Stomach (tissue), 9 donors: ENCODE data around the gene ING3. TPM values are rescaled to one million over a fixed set of nuclear protein-coding genes. Genes with fewer than 3 reads are reported as not detected.
A peak's percentile ranks its signal among the peaks of the same experiment; 100 is the strongest.

Experiments used
- DNase-seq, 2 donors: peaks; one replicate each; pipeline versions ENCODE4 v3.0.0 to v3.0.0-alpha.2; 2013 to 2019
- H3K27ac ChIP-seq, 5 donors: fragments of 200-600 bp in 4 of 5; sonication (generic) in 4 of 5; one replicate each; pipeline ENCODE4 v1.5.1; 2013 to 2019; ENCODE audit warnings: mild to moderate bottlenecking in 1 of 5, moderate library complexity in 1 of 5
- H3K27me3 ChIP-seq, 3 donors: fragments of 200-600 bp; sonication (generic); one replicate each; pipeline ENCODE4 v1.5.1; 2017 to 2019; ENCODE audit warnings: mixed run types in 1 of 3
- H3K36me3 ChIP-seq, 4 donors: fragments of 200-600 bp; sonication (generic); 1 replicate in 3 of 4; 2 replicates in 1 of 4; pipeline ENCODE4 v1.5.1; 2016 to 2019
- H3K4me1 ChIP-seq, 4 donors: fragments of 200-600 bp; sonication (generic); one replicate each; pipeline ENCODE4 v1.5.1; 2016 to 2019
- H3K4me3 ChIP-seq, 4 donors: fragments of 200-600 bp; sonication (generic) in 3 of 4; one replicate each; pipeline ENCODE4 v1.5.1; 2016 to 2019; ENCODE audit warnings: mild to moderate bottlenecking in 1 of 4
- H3K9me3 ChIP-seq, 4 donors: fragments of 200-600 bp; sonication (generic); one replicate each; pipeline ENCODE4 v1.5.1; 2016 to 2019
- CTCF ChIP-seq, 7 experiments: fragments of 450-650 bp in 4 of 7; fragments of 200-600 bp in 3 of 7; sonication (generic) in 3 of 7; IDR thresholded peaks; one replicate each; pipeline ENCODE4 v1.5.1; 2016 to 2019; ENCODE audit warnings: antibody characterized with exemption in 7 of 7, control low read depth in 2 of 7, mild to moderate bottlenecking in 1 of 7
- EP300 ChIP-seq: sonication (generic); formaldehyde crosslinking; IDR thresholded peaks from one replicate; pipeline ENCODE4 v1.6.1; 2017; ENCODE audit warnings: antibody characterized with exemption
- POLR2A ChIP-seq, 4 donors: fragments of 450-650 bp; IDR thresholded peaks; one replicate each; pipeline ENCODE4 v1.6.1; 2016; ENCODE audit warnings: antibody characterized with exemption in 4 of 4, control low read depth in 2 of 4, mild to moderate bottlenecking in 1 of 4, moderate library complexity in 1 of 4
- POLR2AphosphoS5 ChIP-seq, 3 donors: sonication (generic); formaldehyde crosslinking; IDR thresholded peaks; one replicate each; pipeline ENCODE4 v1.6.1; 2016; ENCODE audit warnings: antibody characterized with exemption in 3 of 3
- WGBS, 5 donors: extraction: QIAGEN DNeasy Blood & Tissue Kit in 3 of 5; methylation state at CpG; one replicate each; pipeline versions ENCODE4 v1.1.5 to v1.1.7; 2013 to 2018; 5-methylcytosine and 5-hydroxymethylcytosine counted together
- intact Hi-C: fragments of 100-400 bp; cut with DNase I; formaldehyde crosslinking; loops from one replicate; pipeline ENCODE4 v1.15.1; 2023; ENCODE audit warnings: low total_unique reads
- polyA plus RNA-seq, 3 donors: library from polyadenylated mRNA; stranded (reverse); fragments of 200-250 nt; gene quantifications; one replicate each; pipeline ENCODE4 v1.2.3, GENCODE V29; 2013
- total RNA-seq, 5 donors: library from RNA; depleted of rRNA; stranded (reverse); fragments of >200 nt; gene quantifications; one replicate each; pipeline versions ENCODE4 v1.1.0 to v1.2.3, GENCODE V29; 2014 to 2016
- donor health status: healthy with polysubstance abuse.
- donor health status: Bipolar disorder and iron deficiency.
- donor health status: healthy.

Gene ING3
- total and polyA plus RNA-seq, 8 donors, result 6.3 to 37.1 (median 16.2) TPM

DNA sequence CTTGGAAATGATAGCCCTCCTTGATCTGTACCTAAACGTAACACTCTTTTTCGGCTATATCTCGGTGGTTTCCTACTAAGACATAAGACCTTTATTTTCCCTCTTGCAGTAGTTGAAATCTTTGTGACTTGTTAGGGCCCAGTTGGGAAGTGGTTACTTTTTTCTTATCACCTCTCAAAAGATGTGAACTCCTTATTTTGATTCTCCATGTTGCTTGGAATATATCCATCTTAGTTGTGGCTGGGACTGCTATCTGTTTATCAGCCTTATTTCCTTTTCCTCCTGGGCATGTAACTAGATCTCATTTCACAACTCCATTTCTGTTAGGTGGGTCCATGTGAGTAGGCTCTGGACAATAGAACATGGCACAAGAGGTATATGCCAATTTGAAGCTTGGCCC is 33.8 kb downstream of the ING3 start:
- 90 to 96% (median 91%) methylated on average over 3 of the region's 3 CpGs for WGBS, 5 donors
- H3K9me3 ChIP-seq, result no peaks in the 10 kb centered on the region
- no peaks in the 10 kb centered on the region for H3K36me3 ChIP-seq
- H3K4me1 ChIP-seq, result peaks cover 0 to 19% (median 14%) of the 10 kb centered on the region in 4 donors
- intact Hi-C loops, result loop anchor here (10.0 kb wide), 1 partner anchor 130 kb away; no protein-coding TSS in a partner anchor
- H3K27ac ChIP-seq, result no peak overlapping the region
- DNase-seq, result no peak
- peaks cover 0 to 3% (median 2%) of the 10 kb centered on the region in 3 donors for H3K27me3 ChIP-seq
- TF ChIP-seq POLR2A (IDR thresholded peaks at IDR 0.05) (no peak), EP300 (no peak), CTCF (IDR thresholded peaks at IDR 0.05) (no peak), POLR2AphosphoS5 (IDR thresholded peaks at IDR 0.05) (no peak)
- H3K4me3 ChIP-seq, result no peak overlapping the region

DNA sequence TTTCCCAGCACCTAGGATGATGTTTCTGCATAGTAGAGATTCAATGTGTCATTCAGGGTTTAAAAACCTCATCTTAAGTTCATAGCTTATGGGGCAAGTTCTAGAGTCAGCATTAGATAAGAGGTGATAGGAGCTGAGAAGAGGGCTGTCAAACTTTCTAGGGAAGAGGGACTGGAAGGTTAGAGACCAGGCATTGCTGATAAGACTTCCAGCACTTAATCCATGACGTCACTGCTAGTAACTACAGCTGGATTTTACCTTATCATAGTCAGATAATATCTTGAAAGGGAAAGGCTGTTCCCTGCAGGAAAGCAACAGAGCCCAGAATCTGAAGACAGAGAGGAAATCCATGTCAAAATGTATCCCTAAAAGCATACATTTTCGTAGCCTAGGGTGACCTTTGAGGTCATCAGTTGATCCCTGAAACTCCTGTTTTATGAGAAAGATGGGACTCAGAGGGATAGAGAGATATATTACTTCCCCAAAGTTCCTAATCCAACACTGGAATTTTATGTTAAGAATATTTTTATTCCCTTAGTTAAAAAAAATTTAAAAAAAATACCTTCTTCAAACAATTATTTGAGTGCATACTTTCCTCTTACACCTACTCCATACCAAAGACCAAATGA is 34.7 kb downstream of the ING3 start:
- no peak overlapping the region for H3K27ac ChIP-seq
- no peaks in the 10 kb centered on the region for H3K9me3 ChIP-seq
- H3K4me3 ChIP-seq, result no peak overlapping the region
- H3K36me3 ChIP-seq, result no peaks in the 10 kb centered on the region
- intact Hi-C loops, result loop anchor here (5.0 to 10.0 kb wide), 2 partner anchors 97 to 130 kb away; no protein-coding TSS in a partner anchor
- TF ChIP-seq CTCF (IDR thresholded peaks at IDR 0.05) (no peak), EP300 (no peak), POLR2A (IDR thresholded peaks at IDR 0.05) (no peak), POLR2AphosphoS5 (IDR thresholded peaks at IDR 0.05) (no peak)
- 16 to 60% (median 31%) methylated on average over 2 of the region's 2 CpGs for WGBS, 5 donors
- H3K4me1 ChIP-seq, result peaks cover 0 to 21% (median 14%) of the 10 kb centered on the region in 4 donors
- H3K27me3 ChIP-seq, result peaks cover 0 to 5% (median 3%) of the 10 kb centered on the region in 3 donors
- no peak for DNase-seq

GRCh38 chr7:120985839-120986238 is 35.3 kb downstream of the ING3 start:
- H3K27me3 ChIP-seq, result peaks cover 0 to 5% (median 3%) of the 10 kb centered on the region in 3 donors
- no peaks in the 10 kb centered on the region for H3K36me3 ChIP-seq
- WGBS, 5 donors, result 79 to 90% (median 90%) methylated on average over 2 of the region's 2 CpGs
- H3K27ac ChIP-seq, result no peak overlapping the region
- no peak for TF ChIP-seq EP300
- TF ChIP-seq POLR2A (IDR thresholded peaks at IDR 0.05), result no peak
- TF ChIP-seq POLR2AphosphoS5 (IDR thresholded peaks at IDR 0.05), result no peak
- TF ChIP-seq CTCF (IDR thresholded peaks at IDR 0.05), result no peak
- H3K9me3 ChIP-seq, result no peaks in the 10 kb centered on the region
- H3K4me1 ChIP-seq, result peaks cover 0 to 21% (median 14%) of the 10 kb centered on the region in 4 donors
- H3K4me3 ChIP-seq, result no peak overlapping the region
- intact Hi-C loops, result loop anchor here (5.0 to 10.0 kb wide), 2 partner anchors 96 to 129 kb away; no protein-coding TSS in a partner anchor
- DNase-seq, result no peak

DNA sequence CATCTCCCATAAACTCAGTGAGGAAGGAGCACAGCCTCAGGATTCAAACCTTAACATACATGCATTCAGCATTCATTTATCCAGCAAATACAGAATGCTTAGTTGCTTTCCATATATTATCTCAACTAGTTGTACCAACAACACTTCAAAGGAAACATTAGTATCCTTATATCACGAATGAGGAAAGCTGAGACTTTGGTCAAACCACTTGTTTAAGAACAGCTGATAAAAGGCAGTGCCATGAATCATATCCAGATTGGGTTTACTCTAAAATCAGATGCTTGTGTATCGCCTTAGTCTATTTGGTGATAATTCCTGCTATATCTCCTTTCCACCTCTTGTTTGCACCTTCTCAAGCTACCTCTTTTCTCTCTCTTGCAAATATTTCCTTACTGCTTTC is 36.1 kb downstream of the ING3 start:
- peaks cover 0 to 5% (median 3%) of the 10 kb centered on the region in 3 donors for H3K27me3 ChIP-seq
- DNase-seq, result no peak
- no peaks in the 10 kb centered on the region for H3K36me3 ChIP-seq
- H3K4me3 ChIP-seq, result no peak overlapping the region
- no peak overlapping the region for H3K27ac ChIP-seq
- intact Hi-C loops, result loop anchor here (5.0 to 10.0 kb wide), 2 partner anchors 96 to 128 kb away; no protein-coding TSS in a partner anchor
- peaks cover 0 to 21% (median 14%) of the 10 kb centered on the region in 4 donors for H3K4me1 ChIP-seq
- TF ChIP-seq POLR2A (IDR thresholded peaks at IDR 0.05), result no peak
- 28 to 64% (median 44%) methylated on average over 2 of the region's 2 CpGs for WGBS, 5 donors
- no peaks in the 10 kb centered on the region for H3K9me3 ChIP-seq

DNA sequence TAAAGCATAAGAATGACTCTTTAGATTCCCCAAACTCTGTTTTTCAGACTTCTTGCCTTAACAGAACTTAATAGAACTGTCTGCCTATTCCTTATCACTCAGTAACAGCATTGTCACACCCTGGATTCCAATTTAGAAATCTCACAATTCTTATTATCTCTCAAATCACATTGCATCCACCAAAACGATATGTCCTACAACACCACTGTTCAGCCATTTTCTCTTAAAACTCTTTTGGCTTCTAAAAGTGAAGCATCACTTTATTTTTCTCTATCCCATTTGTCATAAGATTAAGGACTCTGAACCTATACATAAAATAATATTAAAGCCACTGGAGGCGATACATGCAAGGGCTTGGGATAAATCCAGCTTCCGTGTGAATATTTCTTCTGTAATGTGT is 36.7 kb downstream of the ING3 start:
- 0 to 2% (median 1%) methylated on average over 3 of the region's 3 CpGs for WGBS, 5 donors

More for the DNA sequence above, 36.7 kb downstream of the ING3 start:
- Histone ChIP-seq H3K4me1 (peaks cover 0 to 21% (median 14%) of the 10 kb centered on the region in 4 donors), H3K4me3 (peak overlapping the region in 1 of 4 donors; percentile 54), H3K36me3 (no peaks in the 10 kb centered on the region), H3K27ac (peak overlapping the region in 3 of 5 donors; percentile 77 to 90 (median 87)), H3K9me3 (no peaks in the 10 kb centered on the region), H3K27me3 (peaks cover 0 to 5% (median 3%) of the 10 kb centered on the region in 3 donors)
- DNase-seq, result no peak
- intact Hi-C loops, result loop anchor here (5.0 to 10.0 kb wide), 2 partner anchors 95 to 128 kb away; no protein-coding TSS in a partner anchor
- TF ChIP-seq POLR2AphosphoS5 (IDR thresholded peaks at IDR 0.05) (no peak), POLR2A (IDR thresholded peaks at IDR 0.05) (no peak), EP300 (no peak), CTCF (IDR thresholded peaks at IDR 0.05) (no peak)
